ENCODE results near the gene STK10. TPM values are rescaled to one million over a fixed set of nuclear protein-coding genes. Genes with fewer than 3 reads are reported as not detected.

STK10 gene
- total and polyA plus RNA-seq, 9 of the 15 experiments (the other 6 are each of a cell fraction or from before 2014, with no cell fraction given) = 0.30 to 6.7 (median 2.4) TPM

GRCh38 chr5:172005708-172006320, 182.2 kb downstream of the STK10 start (continued):
- no peak for TF ChIP-seq REST (IDR thresholded peaks at IDR 0.05; ENCODE audit: borderline replicate concordance)
- TF ChIP-seq REST (CRISPR knock-in tag; IDR thresholded peaks at IDR 0.05; ENCODE audit: low read depth) = no peak
- TF ChIP-seq BACH1 (tag; IDR thresholded peaks at IDR 0.05) = no peak
- TF ChIP-seq TEAD4 (IDR thresholded peaks at IDR 0.05; ENCODE audit: low read length) = no peak
- TF ChIP-seq TEAD4 (CRISPR knock-in tag; IDR thresholded peaks at IDR 0.05; ENCODE audit: borderline replicate concordance) = no peak
- TF ChIP-seq MCM5 (IDR thresholded peaks at IDR 0.05; ENCODE audit: low read depth) = no peak
- TF ChIP-seq TFAP4 (CRISPR knock-in tag; IDR thresholded peaks at IDR 0.05; ENCODE audit: borderline replicate concordance) = no peak
- TF ChIP-seq HSF4 (CRISPR knock-in tag; IDR thresholded peaks at IDR 0.05; ENCODE audit: borderline replicate concordance) = no peak
- peak; percentile 15; the same call in 1 of the 2 replicates for TF ChIP-seq LCOR (CRISPR knock-in tag; IDR thresholded peaks at IDR 0.05)
- 0 out of 4 replicates have a peak, but pooled peaks of 1 of the 2 experiments have one; percentile 18 for TF ChIP-seq KDM1A (IDR thresholded peaks at IDR 0.05)
- TF ChIP-seq CBFA2T2 (conservative IDR thresholded peaks at IDR 0.05) = no peak
- no peak for TF ChIP-seq RFX7 (CRISPR knock-in tag; IDR thresholded peaks at IDR 0.05)
- peak; percentile 53; the same call in 1 of the 2 replicates for TF ChIP-seq ZNF740 (CRISPR knock-in tag; IDR thresholded peaks at IDR 0.05)
- TF ChIP-seq ZNF740 (tag; IDR thresholded peaks at IDR 0.05) = no peak
- TF ChIP-seq UBTF (IDR thresholded peaks at IDR 0.05; ENCODE audit: borderline replicate concordance in 1 of 2, low read depth in 2 of 2, low read length in 2 of 2) = peak; percentile 18 to 26; a peak in 1 of 4 replicates
